ENCODE results near the gene SEMA3A.

- TF ChIP-seq CTCF (IDR thresholded peaks at IDR 0.05; ENCODE audit: low read depth, low read length) (no peak), EZH2phosphoT487 (IDR thresholded peaks at IDR 0.05; ENCODE audit: low read depth) (no peak)
These were observed 17.9 kb downstream of the SEMA3A start for GRCh38 chr7:84176716-84177115.

All from OCI-LY3 (cell line).